IMR-90 (cell line): ENCODE data around the gene PDZRN3. TPM values are rescaled to one million over a fixed set of nuclear protein-coding genes. Genes with fewer than 3 reads are reported as not detected.

Experiments
- ATAC-seq: fragments of 200-7000 bp; cut with Tn5 transposase; 2 replicates; pipeline ENCODE4 v1.9.1; 2020; ENCODE audit warnings: low read depth, mild to moderate bottlenecking, moderate library complexity
- BruUV-seq: library from RNA; stranded (reverse); fragments of 400-500 nt; replicated peaks from 2 replicates; lab custom pipeline; 2021; lab: Mats Ljungman, UMichigan
- CTCF ChIA-PET: fragments of 300-600 bp; formaldehyde crosslinking; extraction: SDS; loops from one replicate; lab custom pipeline; 2021; ENCODE audit warnings: antibody characterized with exemption; lab: Yijun Ruan, JAX
- POLR2A ChIA-PET: fragments of 300-600 bp; sonication (Branson Sonifier 250); formaldehyde crosslinking; loops from one replicate; lab custom pipeline; 2022; ENCODE audit warnings: antibody characterized with exemption; ENCODE audit not compliant: unreplicated experiment; lab: Charles Lee
- DNase-seq: peaks from one replicate; pipeline ENCODE4 v3.0.0; 2013
- H2AFZ ChIP-seq: replicated peaks from 2 replicates; pipeline ENCODE3; 2013; ENCODE audit warnings: low read length, mild to moderate bottlenecking; ENCODE audit not compliant: poor library complexity
- H2AK5ac ChIP-seq: 2 replicates; pipeline ENCODE4 v1.6.1; 2013; ENCODE audit warnings: low read depth, low read length, inconsistent platforms
- H2AK9ac ChIP-seq: replicated peaks from 2 replicates; pipeline ENCODE3; 2013; ENCODE audit warnings: mild to moderate bottlenecking, low read depth, low read length, moderate library complexity; ENCODE audit not compliant: poor library complexity
- H2BK120ac ChIP-seq: 2 replicates; pipeline ENCODE4 v1.6.1; 2013; ENCODE audit warnings: low read depth, low read length, inconsistent platforms
- H2BK15ac ChIP-seq: 3 replicates; pipeline ENCODE4 v1.6.1; 2013; ENCODE audit warnings: low read depth, low read length, inconsistent platforms
- H2BK20ac ChIP-seq: 2 replicates; pipeline ENCODE4 v1.6.1; 2013; ENCODE audit warnings: low read depth, mild to moderate bottlenecking, inconsistent platforms, low read length, moderate library complexity
- H2BK5ac ChIP-seq: 2 replicates; pipeline ENCODE4 v1.6.1; 2013; ENCODE audit warnings: mild to moderate bottlenecking, low read depth, low read length, inconsistent platforms; ENCODE audit not compliant: poor library complexity, severe bottlenecking
- H3K14ac ChIP-seq: replicated peaks from 2 replicates; pipeline ENCODE4 v1.6.1; 2013; ENCODE audit warnings: low read depth, low read length, inconsistent platforms
- H3K18ac ChIP-seq: 2 replicates; pipeline ENCODE4 v1.6.1; 2013; ENCODE audit warnings: low read depth, low read length, control low read depth
- H3K23ac ChIP-seq: 2 replicates; pipeline ENCODE4 v1.6.1; 2013; ENCODE audit warnings: low read depth, low read length, inconsistent platforms
- H3K27ac ChIP-seq: 2 replicates; pipeline ENCODE4 v1.5.1; 2013; ENCODE audit warnings: mild to moderate bottlenecking, control low read depth, low read length; ENCODE audit not compliant: insufficient read depth
- H3K27me3 ChIP-seq: 2 replicates; pipeline ENCODE4 v1.6.1; 2013; ENCODE audit warnings: low read length; ENCODE audit not compliant: control insufficient read depth, insufficient read depth
- H3K36me3 ChIP-seq: 2 replicates; pipeline ENCODE4 v1.6.1; 2013; ENCODE audit warnings: low read length, mixed read lengths; ENCODE audit not compliant: control insufficient read depth, insufficient read depth
- H3K4ac ChIP-seq: 2 replicates; pipeline ENCODE4 v1.6.1; 2013; ENCODE audit warnings: low read depth, low read length, inconsistent platforms
- H3K4me1 ChIP-seq: 2 replicates; pipeline ENCODE4 v1.6.1; 2013; ENCODE audit warnings: low read length, mixed read lengths; ENCODE audit not compliant: control insufficient read depth, insufficient read depth
- H3K4me2 ChIP-seq: 2 replicates; pipeline ENCODE4 v1.6.1; 2013; ENCODE audit warnings: low read depth, mild to moderate bottlenecking, control low read depth, low read length, moderate library complexity
- H3K4me3 ChIP-seq: 2 replicates; pipeline ENCODE4 v1.5.1; 2013; ENCODE audit warnings: low read depth, mild to moderate bottlenecking, control low read depth, low read length, moderate library complexity; ENCODE audit not compliant: insufficient read depth
- H3K56ac ChIP-seq: 2 replicates; pipeline ENCODE4 v1.6.1; 2013; ENCODE audit warnings: low read length, inconsistent platforms; ENCODE audit not compliant: insufficient read depth; ENCODE audit errors: extremely low read depth
- H3K79me1 ChIP-seq, 2 experiments: 2 replicates each; pipeline ENCODE4 v1.6.1; 2013; ENCODE audit warnings: low read length in 2 of 2, inconsistent platforms in 1 of 2, low read depth in 1 of 2
- H3K9ac ChIP-seq: 2 replicates; pipeline ENCODE4 v1.6.1; 2013; ENCODE audit warnings: low read depth, low read length, control low read depth
- H3K9me1 ChIP-seq: 2 replicates; pipeline ENCODE4 v1.6.1; 2013; ENCODE audit warnings: low read length, inconsistent platforms; ENCODE audit not compliant: insufficient read depth
- H3K9me3 ChIP-seq: 2 replicates; pipeline ENCODE4 v1.6.1; 2013; ENCODE audit warnings: low read length; ENCODE audit not compliant: control insufficient read depth, insufficient read depth
- H4K20me1 ChIP-seq: 2 replicates; pipeline ENCODE4 v1.6.1; 2013; ENCODE audit warnings: low read length, inconsistent platforms; ENCODE audit not compliant: insufficient read depth
- H4K5ac ChIP-seq: 2 replicates; pipeline ENCODE4 v1.6.1; 2013; ENCODE audit warnings: mild to moderate bottlenecking, low read depth, low read length, control low read depth
- H4K8ac ChIP-seq, 2 experiments: 2 replicates each; pipeline ENCODE4 v1.6.1; 2013; ENCODE audit warnings: low read depth in 2 of 2, low read length in 2 of 2, control low read depth in 1 of 2, inconsistent platforms in 1 of 2
- H4K91ac ChIP-seq: 2 replicates; pipeline ENCODE4 v1.6.1; 2013; ENCODE audit warnings: low read depth, low read length, inconsistent platforms; ENCODE audit not compliant: insufficient read depth
- BHLHE40 ChIP-seq: fragments of 150-350 bp; IDR thresholded peaks from 2 replicates; pipeline ENCODE4 v1.6.1; 2016; ENCODE audit warnings: mild to moderate bottlenecking, low read depth, low read length
- CEBPB ChIP-seq: IDR thresholded peaks from 2 replicates; pipeline ENCODE4 v1.6.1; 2012; ENCODE audit warnings: low read depth, low read length, improper control_type of control experiment
- CHD1 ChIP-seq: IDR thresholded peaks from 2 replicates; pipeline ENCODE4 v1.6.1; 2012; ENCODE audit warnings: low read depth, low read length, improper control_type of control experiment
- CTCF ChIP-seq: conservative IDR thresholded peaks from 2 replicates; pipeline ENCODE4 v1.5.1; 2012; ENCODE audit warnings: mild to moderate bottlenecking, low read depth, low read length, improper control_type of control experiment
- ELK1 ChIP-seq: fragments of 150-350 bp; IDR thresholded peaks from 2 replicates; pipeline ENCODE4 v1.6.1; 2016; ENCODE audit warnings: low read depth, mild to moderate bottlenecking, low read length, moderate library complexity, borderline replicate concordance
- FOS ChIP-seq: fragments of 150-350 bp; IDR thresholded peaks from 2 replicates; pipeline ENCODE4 v1.6.1; 2016; ENCODE audit warnings: low read depth, low read length
- MAFK ChIP-seq: IDR thresholded peaks from 2 replicates; pipeline ENCODE4 v1.6.1; 2012; ENCODE audit warnings: low read depth, low read length, improper control_type of control experiment
- MAZ ChIP-seq: IDR thresholded peaks from 2 replicates; pipeline ENCODE4 v1.6.1; 2012; ENCODE audit warnings: low read depth, mild to moderate bottlenecking, low read length, improper control_type of control experiment, moderate library complexity, borderline replicate concordance
- MXI1 ChIP-seq: IDR thresholded peaks from 2 replicates; pipeline ENCODE4 v1.6.1; 2012; ENCODE audit warnings: low read depth, mild to moderate bottlenecking, low read length, moderate library complexity, borderline replicate concordance
- NFE2L2 ChIP-seq: fragments of 150-350 bp; IDR thresholded peaks from 2 replicates; pipeline ENCODE4 v1.6.1; 2016; ENCODE audit warnings: low read depth, mild to moderate bottlenecking, low read length
- POLR2A ChIP-seq: IDR thresholded peaks from 2 replicates; pipeline ENCODE4 v1.6.1; 2012; ENCODE audit warnings: mild to moderate bottlenecking, low read depth, low read length
- RAD21 ChIP-seq: IDR thresholded peaks from 2 replicates; pipeline ENCODE4 v1.6.1; 2012; ENCODE audit warnings: low read length, improper control_type of control experiment
- RCOR1 ChIP-seq: IDR thresholded peaks from 2 replicates; pipeline ENCODE4 v1.6.1; 2012; ENCODE audit warnings: mild to moderate bottlenecking, low read length, improper control_type of control experiment; ENCODE audit not compliant: insufficient replicate concordance
- RFX5 ChIP-seq: IDR thresholded peaks from 2 replicates; pipeline ENCODE4 v1.8.0; 2012; ENCODE audit warnings: low read depth, mild to moderate bottlenecking, low read length, moderate library complexity
- SMC3 ChIP-seq: fragments of 150-350 bp; IDR thresholded peaks from 2 replicates; pipeline ENCODE4 v1.6.1; 2016; ENCODE audit warnings: low read depth, mild to moderate bottlenecking, antibody characterized with exemption, low read length, moderate library complexity
- USF2 ChIP-seq: fragments of 150-350 bp; IDR thresholded peaks from 2 replicates; pipeline ENCODE4 v1.6.1; 2017; ENCODE audit warnings: mild to moderate bottlenecking, antibody characterized with exemption, low read length, low read depth
- WGBS, 2 experiments: methylation state at CpG; one replicate each; pipeline versions ENCODE4 v1.1.5 to v1.1.7; 2013; ENCODE audit warnings: missing lambda C conversion rate in 2 of 2; ENCODE audit not compliant: insufficient read length in 1 of 2; ENCODE audit errors: extremely low coverage in 2 of 2; 5-methylcytosine and 5-hydroxymethylcytosine counted together
- dilution Hi-C: fragments of 300-500 bp; cut with HindIII; formaldehyde crosslinking; loops from one replicate; pipeline ENCODE4 v1.14.3; 2018; ENCODE audit warnings: low sequenced_read_pairs; ENCODE audit not compliant: unreplicated experiment
- in situ Hi-C: fragments of 300-500 bp; cut with MboI; formaldehyde crosslinking; loops from 3 replicates; pipeline ENCODE4 v1.14.3; 2019; ENCODE audit warnings: low sequenced_read_pairs, inconsistent platforms, mixed read lengths
- intact Hi-C: fragments of 100-400 bp; cut with micrococcal nuclease; formaldehyde crosslinking; loops from 2 replicates; pipeline ENCODE4 v1.10.0; 2022
- polyA plus RNA-seq, 3 experiments: library from polyadenylated mRNA; depleted of rRNA; stranded (reverse); fragments of >200 nt; gene quantifications; 2 replicates each; pipeline ENCODE4 v1.2.3, GENCODE V29; 2012; ENCODE audit warnings: low replicate concordance in 1 of 3
- total RNA-seq: library from RNA; depleted of rRNA; stranded (reverse); fragments of >200 nt; gene quantifications from 2 replicates; pipeline ENCODE4 v1.2.3, GENCODE V29; 2012

Gene PDZRN3
- total and polyA plus RNA-seq, 2 of the 4 experiments (the other 2 are of a cell fraction): 9.4 to 17.0 TPM

GRCh38 chr3:73389117-73389813 lies 235.5 kb downstream of the PDZRN3 start:
- H2AK9ac ChIP-seq: no peak overlapping the region
- no peak overlapping the region for H2BK15ac ChIP-seq
- no peak overlapping the region for H2BK5ac ChIP-seq
- no peaks in the 10 kb centered on the region for H3K27me3 ChIP-seq
- H4K20me1 ChIP-seq: no peaks in the 10 kb centered on the region
- H3K9ac ChIP-seq: no peak overlapping the region
- no peak overlapping the region for H3K18ac ChIP-seq
- H3K56ac ChIP-seq: no peak overlapping the region
- 86% methylated on average over 1 of the region's 10 CpGs; no CpG with 5 or more reads in 1 of the 2 experiments for WGBS, 2 experiments
- POLR2A ChIA-PET: no interaction called here
- no peak for DNase-seq
- no peak overlapping the region for H4K91ac ChIP-seq
- in situ Hi-C loops: no loop called here
- H3K23ac ChIP-seq: no peak overlapping the region
- H3K4me3 ChIP-seq: no peak overlapping the region
- intact Hi-C loops: no loop called here
- H3K9me3 ChIP-seq: no peaks in the 10 kb centered on the region; the same call in 1 of the 2 replicates
- dilution Hi-C loops: no loop called here
- CTCF ChIA-PET: no interaction called here
- no peak overlapping the region for H3K27ac ChIP-seq
- no peak overlapping the region for H2AFZ ChIP-seq
- no peaks in the 10 kb centered on the region for H3K79me1 ChIP-seq
- no peaks in the 10 kb centered on the region for H3K4me1 ChIP-seq
- no peak overlapping the region for H4K8ac ChIP-seq
- peaks cover 51% of the 10 kb centered on the region for H3K36me3 ChIP-seq
- no peak overlapping the region for H3K4me2 ChIP-seq
- no peak overlapping the region for H3K4ac ChIP-seq
- H3K14ac ChIP-seq: no peak overlapping the region
- no peak overlapping the region for H2BK120ac ChIP-seq
- no peak overlapping the region for H2AK5ac ChIP-seq
- no peak for TF ChIP-seq RCOR1
- TF ChIP-seq SMC3: no peak
- TF ChIP-seq MXI1: no peak
- no peak for TF ChIP-seq CEBPB
- TF ChIP-seq ELK1: no peak
- TF ChIP-seq NFE2L2: no peak
- no peak for TF ChIP-seq RAD21
- TF ChIP-seq RFX5: no peak
- no peak for TF ChIP-seq CHD1
- TF ChIP-seq BHLHE40: no peak
- no peak for TF ChIP-seq FOS
- no peak for TF ChIP-seq POLR2A
- TF ChIP-seq MAFK: no peak
- no peak for TF ChIP-seq CTCF
- no peak for TF ChIP-seq MAZ
- TF ChIP-seq USF2: no peak
- no peaks in the 10 kb centered on the region; the same call in 1 of the 2 replicates for H3K9me1 ChIP-seq
- no peak overlapping the region for H2BK20ac ChIP-seq
- no peak for ATAC-seq
- no TSS peak for BruUV-seq
- no peak overlapping the region for H4K5ac ChIP-seq
